GM18861 (cell line): ENCODE measurements around the gene TSSK3.

Experiments used
- ATAC-seq: cut with Tn5 transposase; IDR thresholded peaks from one replicate; pipeline ENCODE4 v1.9.1; 2021; ENCODE audit not compliant: unreplicated experiment

TSSK3 gene

GRCh38 chr1:32361674-32362473, 465 bp upstream of the TSSK3 start:
- ATAC-seq = no peak

GRCh38 chr1:32363713-32364112, 1.4 kb downstream of the TSSK3 start:
- ATAC-seq = no peak

DNA sequence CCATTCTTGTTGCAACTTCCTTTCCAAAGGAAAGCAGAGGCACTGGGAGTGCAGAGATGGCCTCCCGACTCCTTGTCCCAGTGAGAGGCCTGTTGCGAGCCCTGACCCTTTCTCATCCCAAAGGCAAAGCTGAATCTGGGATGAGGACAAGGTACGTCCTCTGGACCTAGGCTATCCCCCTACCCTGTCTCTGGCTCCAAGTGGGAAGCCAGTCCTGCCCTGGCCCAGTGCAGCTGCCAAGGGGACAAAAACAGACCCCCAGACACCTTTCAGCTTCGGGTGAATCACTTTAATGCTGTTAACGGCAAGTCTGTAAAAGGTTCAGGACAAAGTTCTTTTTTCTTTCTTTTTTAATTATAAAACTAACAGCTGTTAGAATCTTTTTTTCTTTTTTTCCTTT, 2.5 kb downstream of the TSSK3 start:
- no peak for ATAC-seq

- no peak for ATAC-seq
Measured at GRCh38 chr1:32365445-32365844, 3.1 kb downstream of the TSSK3 start.

GRCh38 chr1:32367912-32368635, 5.7 kb downstream of the TSSK3 start:
- no peak for ATAC-seq

DNA sequence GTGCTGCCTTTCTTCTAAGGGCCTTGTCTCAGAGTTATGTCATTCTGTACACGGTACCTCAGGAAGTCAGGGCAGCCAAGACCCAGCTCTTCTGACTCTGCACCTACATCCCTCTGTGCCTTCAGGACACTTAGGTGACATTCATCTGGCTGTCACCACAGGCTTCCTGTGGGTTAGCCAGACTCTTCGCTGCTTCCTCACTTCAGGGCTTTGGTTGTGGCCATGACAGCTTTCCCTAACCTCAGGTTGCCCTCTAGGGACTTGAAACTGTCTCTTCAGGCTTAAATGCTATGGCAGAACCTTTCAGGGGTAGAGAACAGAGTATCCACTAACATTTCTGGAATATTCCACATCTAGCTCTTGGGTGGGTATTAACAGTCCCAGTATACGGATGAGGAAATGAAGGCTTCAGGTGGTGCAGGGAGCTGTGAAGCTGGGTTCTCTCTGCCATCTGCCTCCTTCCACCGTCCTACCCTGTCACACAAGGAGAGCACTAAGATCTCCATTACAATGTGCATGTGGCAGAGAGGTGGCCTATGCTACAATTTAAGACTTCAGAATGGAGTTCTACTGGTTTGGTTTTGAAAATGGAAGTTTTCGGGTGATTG, 9.9 kb downstream of the TSSK3 start:
- ATAC-seq = no peak

GRCh38 chr1:32373996-32374592, 11.8 kb downstream of the TSSK3 start:
- ATAC-seq = no peak

GRCh38 chr1:32376199-32376598, 13.9 kb downstream of the TSSK3 start:
- ATAC-seq = no peak

DNA sequence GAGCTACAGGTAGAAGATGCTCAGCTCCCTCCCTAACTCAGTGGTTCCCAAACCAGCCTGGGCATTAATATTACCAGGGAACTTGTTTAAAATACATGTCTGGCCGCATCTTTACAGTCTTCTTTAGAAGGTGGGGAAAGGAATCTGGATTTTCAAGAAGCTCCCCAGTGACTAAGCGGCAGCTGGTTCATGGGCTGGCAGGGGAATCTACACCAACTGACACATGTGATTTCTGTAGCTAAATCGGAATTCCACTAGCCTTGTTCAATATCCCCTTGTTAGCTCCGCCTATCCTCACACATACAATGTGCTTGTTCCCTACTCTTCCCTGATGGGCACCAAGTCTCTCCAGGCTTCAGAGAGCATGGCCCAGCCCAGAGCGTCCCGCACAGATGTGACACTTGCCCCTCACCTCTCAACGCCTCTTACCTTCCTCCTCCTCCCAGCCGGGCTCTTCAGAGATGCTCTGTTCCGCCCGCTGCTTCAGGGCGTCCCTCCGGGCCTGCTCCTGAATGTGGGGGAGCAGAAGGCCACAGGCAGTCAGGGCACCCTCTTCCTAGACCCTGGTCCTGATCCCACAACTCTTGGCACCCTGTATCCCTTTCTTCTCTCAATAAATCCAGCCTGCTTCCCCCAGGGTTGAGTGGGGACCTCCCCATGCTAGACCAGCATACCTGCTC, 15.3 kb downstream of the TSSK3 start:
- ATAC-seq = no peak

GRCh38 chr1:32380057-32380456, 17.7 kb downstream of the TSSK3 start:
- no peak for ATAC-seq

DNA sequence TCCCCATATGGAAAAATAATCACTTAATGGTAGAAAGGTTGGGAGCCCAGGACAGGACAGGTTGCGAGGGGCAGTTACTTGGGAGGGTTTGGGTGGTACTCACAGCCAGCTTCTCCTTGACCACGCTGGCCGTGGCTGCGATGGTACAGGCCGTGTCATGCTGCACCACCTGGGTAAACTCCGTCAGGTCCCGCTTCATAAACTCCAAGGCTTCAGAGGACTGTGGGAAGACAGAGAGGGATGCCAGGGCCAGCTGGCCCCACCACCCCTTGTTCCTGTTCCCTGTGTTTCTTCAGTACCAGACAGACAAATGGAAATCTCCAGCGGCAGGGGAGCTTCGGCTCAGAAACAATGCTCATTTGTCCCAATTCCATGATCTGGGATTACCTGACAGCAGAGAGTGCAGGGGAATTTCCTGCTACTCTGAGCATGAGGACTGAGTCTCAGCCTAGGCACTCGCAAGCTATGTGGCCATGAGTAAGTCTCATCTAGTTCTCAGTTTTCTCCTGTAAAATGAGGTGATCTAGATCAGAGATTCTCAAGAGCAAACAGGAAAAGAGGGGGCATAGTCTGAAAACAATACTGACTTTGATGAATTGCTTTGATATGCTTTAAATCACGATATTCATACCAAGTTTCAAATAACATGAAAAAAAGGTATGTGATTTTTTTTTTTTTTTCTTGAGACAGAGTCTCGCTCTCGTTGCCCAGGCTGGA, 24.5 kb downstream of the TSSK3 start:
- ATAC-seq = no peak

- ATAC-seq = no peak
Measured at GRCh38 chr1:32388641-32389040, 26.3 kb downstream of the TSSK3 start.

DNA sequence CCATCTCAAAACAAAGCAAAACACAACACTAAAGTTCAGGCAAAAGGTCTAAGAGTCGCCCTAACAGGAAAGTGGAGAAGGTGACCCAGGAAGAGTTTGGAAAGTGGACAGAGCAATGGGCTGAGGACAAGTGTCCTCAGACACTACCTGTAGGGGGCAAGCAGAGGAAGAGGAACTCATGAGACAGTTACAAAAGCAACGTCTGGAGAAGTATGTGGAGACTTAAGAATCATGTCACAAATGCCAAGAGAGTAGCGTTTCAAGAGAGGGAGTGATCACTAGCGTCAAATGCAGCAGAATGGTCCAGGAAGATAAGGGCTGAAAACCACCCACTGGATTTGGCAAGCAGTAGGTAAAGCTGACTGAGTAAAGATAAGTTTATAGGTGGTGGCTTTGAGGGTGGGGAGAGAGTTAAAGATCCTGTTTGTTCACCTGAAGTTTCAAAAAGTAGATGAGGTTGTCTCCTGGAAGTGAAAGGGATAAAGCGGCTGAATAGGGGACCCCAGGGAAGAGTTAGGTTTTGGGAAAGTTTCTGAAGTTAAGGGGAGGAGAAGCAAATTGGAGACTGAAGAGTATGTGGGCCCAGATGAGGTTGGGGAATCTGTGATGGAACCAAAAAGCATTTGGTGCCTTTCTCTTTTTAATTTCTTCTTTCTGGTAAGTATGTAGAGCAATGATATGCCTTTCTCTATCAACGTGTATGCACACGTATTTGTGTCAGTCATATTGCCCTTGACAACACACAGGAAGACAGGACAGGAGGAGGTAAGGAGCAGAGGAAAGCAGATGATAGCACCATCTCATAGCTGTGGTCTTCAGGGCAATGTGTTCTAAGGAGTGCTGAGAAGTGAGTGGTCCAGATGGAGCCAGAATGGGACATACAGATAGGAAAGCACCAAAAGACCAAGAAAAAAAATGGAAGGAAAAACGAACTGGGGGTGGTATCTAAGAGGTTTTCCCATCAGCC, 28.8 kb downstream of the TSSK3 start:
- ATAC-seq = no peak

DNA sequence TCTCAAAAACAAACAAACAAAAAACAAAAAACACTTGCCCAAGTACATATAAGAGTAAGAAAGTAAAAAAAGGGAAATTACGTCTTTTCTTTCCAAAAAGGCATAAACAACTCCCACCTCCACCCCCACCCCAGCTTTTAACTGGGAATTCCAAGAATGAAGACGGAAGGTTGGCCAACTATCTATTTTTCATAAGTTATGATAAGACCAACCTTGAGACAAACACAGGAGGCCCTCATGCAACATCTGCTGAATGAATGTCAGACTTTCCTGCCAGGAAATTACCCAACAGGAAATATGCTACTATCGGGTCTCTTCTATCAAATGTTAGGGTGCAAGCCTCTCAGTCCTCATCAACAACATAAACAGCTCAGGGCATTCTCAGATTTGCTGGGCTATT, 30.0 kb downstream of the TSSK3 start:
- no peak for ATAC-seq

- no peak for ATAC-seq
Measured at GRCh38 chr1:32393136-32393535, 30.8 kb downstream of the TSSK3 start.

- no peak for ATAC-seq
Measured at GRCh38 chr1:32393832-32394140, 31.4 kb downstream of the TSSK3 start.

GRCh38 chr1:32394141-32394889, 32.0 kb downstream of the TSSK3 start, which contains the start of gene BSDC1:
Gene BSDC1, minus strand, starts transcription at chr1:32394441. Its CDS starts 27 bp downstream, at chr1:32394414.
- peak; percentile 92 for ATAC-seq

- ATAC-seq = no peak
Measured at GRCh38 chr1:32394890-32395432, 32.6 kb downstream of the TSSK3 start.
